Measurements from ENCODE around the gene MEFV.

The MEFV gene

DNA sequence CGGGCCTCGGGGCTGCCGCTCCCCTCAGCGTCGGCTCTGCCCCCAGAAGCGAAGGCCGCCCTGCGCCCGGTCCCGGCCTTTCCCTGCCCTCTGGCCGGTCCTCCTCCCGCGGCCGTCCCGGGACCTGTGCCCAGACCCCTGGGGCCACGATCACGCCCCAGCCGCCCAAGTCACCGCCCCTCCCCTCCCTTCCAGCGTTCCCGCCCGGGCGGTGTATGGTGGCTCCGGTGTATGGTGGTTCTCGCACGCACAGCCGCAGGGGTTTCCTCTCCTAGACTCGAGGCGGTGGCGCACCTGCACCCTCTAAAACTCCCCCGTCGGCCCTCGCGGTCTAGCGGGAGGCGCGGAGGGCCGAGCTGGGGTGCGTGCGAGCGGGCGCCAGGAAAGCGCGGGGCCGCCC is 38.8 kb upstream of the MEFV start:
- TF ChIP-seq, protein P1, sequence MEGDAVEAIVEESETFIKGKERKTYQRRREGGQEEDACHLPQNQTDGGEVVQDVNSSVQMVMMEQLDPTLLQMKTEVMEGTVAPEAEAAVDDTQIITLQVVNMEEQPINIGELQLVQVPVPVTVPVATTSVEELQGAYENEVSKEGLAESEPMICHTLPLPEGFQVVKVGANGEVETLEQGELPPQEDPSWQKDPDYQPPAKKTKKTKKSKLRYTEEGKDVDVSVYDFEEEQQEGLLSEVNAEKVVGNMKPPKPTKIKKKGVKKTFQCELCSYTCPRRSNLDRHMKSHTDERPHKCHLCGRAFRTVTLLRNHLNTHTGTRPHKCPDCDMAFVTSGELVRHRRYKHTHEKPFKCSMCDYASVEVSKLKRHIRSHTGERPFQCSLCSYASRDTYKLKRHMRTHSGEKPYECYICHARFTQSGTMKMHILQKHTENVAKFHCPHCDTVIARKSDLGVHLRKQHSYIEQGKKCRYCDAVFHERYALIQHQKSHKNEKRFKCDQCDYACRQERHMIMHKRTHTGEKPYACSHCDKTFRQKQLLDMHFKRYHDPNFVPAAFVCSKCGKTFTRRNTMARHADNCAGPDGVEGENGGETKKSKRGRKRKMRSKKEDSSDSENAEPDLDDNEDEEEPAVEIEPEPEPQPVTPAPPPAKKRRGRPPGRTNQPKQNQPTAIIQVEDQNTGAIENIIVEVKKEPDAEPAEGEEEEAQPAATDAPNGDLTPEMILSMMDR (conservative IDR thresholded peaks at IDR 0.05; ENCODE audit: low read depth) = no peak
- DNase-seq (ENCODE audit: low spot score) = no peak
- ChIA-PET POLR2A (ENCODE audit: low non-redundant PET) (no interaction called here), CTCF (interaction anchor here (0.6 kb wide), 1 partner anchor 121 kb away, joined by 3 read pairs; no protein-coding TSS in a partner anchor)
- no peak overlapping the region for H3K27ac ChIP-seq

DNA sequence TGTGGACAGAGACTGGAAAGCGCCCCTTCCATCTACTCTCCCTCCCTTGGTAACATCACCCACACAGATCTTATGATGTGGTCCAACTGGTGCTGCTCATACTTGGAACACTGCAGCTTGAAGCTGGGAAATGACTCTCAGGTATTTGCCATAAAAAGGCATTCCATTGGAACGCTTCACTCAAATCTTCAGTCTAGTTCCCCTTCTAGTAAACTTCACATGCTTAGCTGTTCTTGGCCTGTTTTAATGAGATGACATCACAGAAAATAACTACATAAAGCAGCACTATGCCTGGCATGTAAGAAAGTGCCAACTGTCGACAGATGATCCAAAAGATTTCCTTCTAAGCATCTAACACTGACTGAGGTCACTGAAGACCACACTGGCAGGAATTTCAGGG is 36.2 kb upstream of the MEFV start:
- H3K27ac ChIP-seq = no peak overlapping the region
- ChIA-PET POLR2A (ENCODE audit: low non-redundant PET) (no interaction called here), CTCF (no interaction called here)
- TF ChIP-seq, protein P1 (conservative IDR thresholded peaks at IDR 0.05; ENCODE audit: low read depth) = no peak
- DNase-seq (ENCODE audit: low spot score) = no peak

DNA sequence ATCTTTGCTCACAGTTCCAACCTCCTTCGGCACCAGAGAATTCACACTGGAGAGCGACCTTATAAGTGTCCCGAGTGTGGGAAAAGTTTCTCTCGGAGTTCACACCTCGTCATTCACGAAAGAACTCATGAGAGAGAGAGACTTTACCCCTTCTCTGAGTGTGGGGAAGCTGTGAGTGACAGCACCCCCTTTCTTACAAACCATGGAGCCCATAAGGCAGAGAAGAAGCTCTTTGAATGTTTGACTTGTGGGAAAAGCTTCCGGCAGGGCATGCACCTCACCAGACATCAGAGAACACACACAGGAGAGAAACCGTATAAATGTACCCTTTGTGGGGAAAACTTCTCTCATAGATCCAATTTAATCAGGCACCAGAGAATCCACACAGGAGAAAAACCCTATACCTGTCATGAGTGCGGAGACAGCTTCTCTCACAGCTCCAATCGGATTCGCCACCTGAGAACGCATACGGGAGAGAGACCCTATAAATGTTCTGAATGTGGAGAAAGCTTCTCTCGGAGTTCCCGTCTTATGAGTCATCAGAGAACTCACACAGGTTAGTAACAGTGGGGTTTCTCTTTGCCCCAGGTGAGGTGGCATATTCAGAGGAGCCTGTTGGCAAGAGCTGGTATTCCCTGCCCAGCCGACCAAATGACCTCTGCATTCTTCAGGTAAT is 33.7 kb upstream of the MEFV start:
- ChIA-PET POLR2A (ENCODE audit: low non-redundant PET) (no interaction called here), CTCF (no interaction called here)
- DNase-seq (ENCODE audit: low spot score) = no peak
- TF ChIP-seq, protein P1 (conservative IDR thresholded peaks at IDR 0.05; ENCODE audit: low read depth) = no peak
- no peak overlapping the region for H3K27ac ChIP-seq

DNA sequence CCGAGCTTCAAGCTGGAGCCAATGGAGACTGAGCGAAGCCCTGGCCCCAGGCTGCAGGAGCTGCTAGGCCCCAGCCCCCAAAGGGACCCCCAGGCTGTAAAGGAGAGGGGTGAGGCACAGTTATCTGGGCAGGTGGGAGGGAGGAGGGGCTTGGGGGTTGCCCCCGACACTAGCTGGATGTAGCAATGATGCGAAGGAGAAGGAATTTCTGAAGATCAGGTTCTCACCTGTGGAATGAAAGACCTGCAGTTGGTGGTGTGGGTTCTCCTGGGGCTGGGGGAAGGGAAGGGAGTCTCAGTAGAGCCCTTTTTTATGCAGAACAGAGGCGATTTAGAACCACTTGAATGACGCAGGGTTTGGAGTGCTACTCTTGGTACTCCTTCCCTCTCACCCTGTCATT is 28.7 kb upstream of the MEFV start:
- TF ChIP-seq, protein P1 (conservative IDR thresholded peaks at IDR 0.05; ENCODE audit: low read depth) = no peak
- ChIA-PET CTCF (interaction anchor here (0.5 kb wide), 1 partner anchor 102 kb away, joined by 3 read pairs; no protein-coding TSS in a partner anchor), POLR2A (ENCODE audit: low non-redundant PET) (no interaction called here)
- no peak for DNase-seq (ENCODE audit: low spot score)
- H3K27ac ChIP-seq = no peak overlapping the region

DNA sequence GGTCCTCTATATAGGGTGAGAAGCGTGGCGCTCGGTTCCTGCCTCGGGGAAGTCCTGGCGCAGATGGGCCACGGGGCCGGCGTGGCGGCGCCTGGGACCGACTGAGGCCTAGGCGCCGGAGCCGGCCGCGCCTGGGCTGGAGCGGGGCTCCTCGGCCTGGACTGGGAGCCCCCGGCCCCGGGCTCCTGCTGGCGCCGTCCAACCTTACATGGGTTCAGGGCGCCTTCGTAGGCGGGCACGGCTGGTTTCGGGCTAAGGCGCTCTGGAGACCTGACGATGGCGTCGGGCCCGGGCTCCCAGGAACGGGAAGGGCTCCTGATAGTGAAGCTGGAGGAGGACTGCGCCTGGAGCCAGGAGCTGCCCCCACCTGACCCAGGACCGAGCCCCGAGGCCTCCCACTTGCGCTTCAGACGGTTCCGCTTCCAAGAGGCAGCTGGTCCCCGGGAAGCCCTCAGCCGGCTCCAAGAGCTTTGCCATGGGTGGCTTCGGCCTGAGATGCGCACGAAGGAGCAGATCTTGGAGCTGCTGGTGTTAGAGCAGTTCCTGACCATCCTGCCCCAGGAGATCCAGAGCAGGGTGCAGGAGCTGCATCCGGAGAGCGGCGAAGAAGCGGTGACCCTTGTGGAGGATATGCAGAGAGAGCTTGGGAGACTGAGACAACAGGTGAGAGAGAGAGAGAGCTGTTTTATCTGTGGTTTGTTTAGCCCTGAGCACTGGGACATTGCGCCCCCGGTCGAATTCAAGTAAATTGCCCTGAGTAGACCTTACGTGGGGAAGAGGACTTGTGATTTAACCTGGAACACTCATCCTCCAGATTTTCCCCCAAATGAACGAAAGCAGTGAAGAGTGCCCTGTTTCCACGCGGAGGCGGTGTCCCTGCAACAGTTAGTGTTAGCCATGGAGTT is 27.4 kb upstream of the MEFV start:
- DNase-seq (ENCODE audit: low spot score) = no peak
- ChIA-PET CTCF (no interaction called here), POLR2A (ENCODE audit: low non-redundant PET) (interaction anchor here (1.0 to 1.3 kb wide), 2 partner anchors 21 to 22 kb away, joined by 3 to 5 read pairs; partner anchors contain the start of gene TIGD7)
- TF ChIP-seq, protein P1 (conservative IDR thresholded peaks at IDR 0.05; ENCODE audit: low read depth) = no peak
- peak overlapping the region; percentile 98 for H3K27ac ChIP-seq

DNA sequence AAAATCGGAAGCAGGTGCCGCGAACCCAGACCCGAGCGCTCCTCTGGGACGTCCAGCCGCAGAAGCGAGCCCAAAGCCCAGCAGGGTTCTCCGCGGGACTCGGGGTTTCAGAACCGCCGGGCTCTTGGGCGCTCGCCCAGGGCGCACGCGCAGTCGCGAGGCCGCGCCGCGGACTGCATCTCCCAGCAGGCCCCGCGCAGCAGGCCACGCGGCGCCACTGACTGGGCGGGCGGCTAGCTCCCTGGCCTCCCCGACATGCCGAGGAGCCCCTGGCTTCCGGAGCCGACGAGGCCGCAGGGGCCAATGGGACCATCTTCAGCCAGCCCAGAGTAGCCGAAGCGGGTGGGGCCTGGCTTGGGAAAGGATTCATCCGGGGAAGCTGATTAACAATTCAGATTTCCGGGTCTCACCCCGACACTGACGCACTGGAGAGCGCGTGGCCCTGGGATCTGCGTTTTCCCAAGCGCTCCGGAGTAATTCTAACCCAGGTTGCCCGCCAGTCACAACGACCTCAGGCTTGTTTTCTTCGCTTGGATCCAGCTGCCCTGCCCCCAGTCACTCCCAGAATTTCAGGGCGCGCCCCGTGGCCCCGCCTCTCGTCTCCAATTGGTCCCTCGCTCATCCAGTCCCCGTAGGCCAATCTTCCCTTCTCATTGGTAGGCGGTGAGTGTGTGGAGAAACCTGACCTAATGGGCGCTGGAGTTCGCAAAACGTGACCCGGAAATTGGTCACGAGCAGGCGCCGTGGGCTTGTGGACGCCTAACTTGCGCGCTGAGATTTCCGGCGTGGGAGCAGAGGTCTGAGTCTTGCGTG is 26.5 kb upstream of the MEFV start, which contains the start of gene ZNF263:
Gene ZNF263 (plus strand): TSS at position 762 of the 813 bp plus-strand sequence. CDS start 328 bp downstream, outside the sequence.
- peak within 1 kb of the TSS; percentile 98 for H3K27ac ChIP-seq
- TF ChIP-seq, protein P1 (conservative IDR thresholded peaks at IDR 0.05; ENCODE audit: low read depth) = no peak
- peak; percentile 97 for DNase-seq (ENCODE audit: low spot score)
- POLR2A ChIA-PET (ENCODE audit: low non-redundant PET) = interaction anchor here (1.0 to 1.3 kb wide), 4 partner anchors 16 to 117 kb away, joined by 3 to 5 read pairs (median 4); partner anchors contain the start of genes TIGD7 and ZSCAN32
- CTCF ChIA-PET = interaction anchor here (0.6 to 1.4 kb wide), 3 partner anchors 16 to 82 kb away, joined by 3 to 5 read pairs (median 3); no protein-coding TSS in a partner anchor
